Activated CD4-positive, alpha-beta T cell treated with anti-CD3 and anti-CD28 coated beads, Interleukin-2, amount 10 ng/mL, durations not matched to agents 24 days and 14 days (primary cell): Measurements from ENCODE around the gene GLDC. TPM values are rescaled to one million over a fixed set of nuclear protein-coding genes. Genes with fewer than 3 reads are reported as not detected.
"Not testable (repeated sequence)": the region's sequence is repeated elsewhere in the genome, so short reads cannot be mapped to it uniquely, and the experiment has no call there.

Source experiments
- DNase-seq: peaks from one replicate; pipeline ENCODE4 v3.0.0; 2022
- H3K27ac Mint-ChIP-seq: one replicate; pipeline ENCODE4 v1.8.0; 2022; ENCODE audit warnings: mild to moderate bottlenecking, mixed read lengths
- H3K27me3 Mint-ChIP-seq: one replicate; pipeline ENCODE4 v1.8.0; 2022; ENCODE audit warnings: mixed read lengths
- H3K36me3 Mint-ChIP-seq: one replicate; pipeline ENCODE4 v1.8.0; 2022; ENCODE audit warnings: low read depth, mild to moderate bottlenecking, mixed read lengths
- H3K4me1 Mint-ChIP-seq: one replicate; pipeline ENCODE4 v1.8.0; 2021; ENCODE audit warnings: mixed read lengths
- H3K4me3 Mint-ChIP-seq: one replicate; pipeline ENCODE4 v1.8.0; 2022; ENCODE audit warnings: mild to moderate bottlenecking, moderate library complexity, mixed read lengths
- H3K9me3 Mint-ChIP-seq: one replicate; pipeline ENCODE4 v1.8.0; 2021; ENCODE audit warnings: mixed read lengths
- intact Hi-C: fragments of 100-400 bp; cut with micrococcal nuclease; formaldehyde crosslinking; loops from one replicate; pipeline ENCODE4 v1.15.1; 2023
- total RNA-seq: library from RNA; stranded (reverse); gene quantifications from 2 replicates; pipeline ENCODE4 v1.2.3, GENCODE V29; 2022

The GLDC gene
- total RNA-seq, result 0.73 and 1.1 TPM in 2 replicates

DNA sequence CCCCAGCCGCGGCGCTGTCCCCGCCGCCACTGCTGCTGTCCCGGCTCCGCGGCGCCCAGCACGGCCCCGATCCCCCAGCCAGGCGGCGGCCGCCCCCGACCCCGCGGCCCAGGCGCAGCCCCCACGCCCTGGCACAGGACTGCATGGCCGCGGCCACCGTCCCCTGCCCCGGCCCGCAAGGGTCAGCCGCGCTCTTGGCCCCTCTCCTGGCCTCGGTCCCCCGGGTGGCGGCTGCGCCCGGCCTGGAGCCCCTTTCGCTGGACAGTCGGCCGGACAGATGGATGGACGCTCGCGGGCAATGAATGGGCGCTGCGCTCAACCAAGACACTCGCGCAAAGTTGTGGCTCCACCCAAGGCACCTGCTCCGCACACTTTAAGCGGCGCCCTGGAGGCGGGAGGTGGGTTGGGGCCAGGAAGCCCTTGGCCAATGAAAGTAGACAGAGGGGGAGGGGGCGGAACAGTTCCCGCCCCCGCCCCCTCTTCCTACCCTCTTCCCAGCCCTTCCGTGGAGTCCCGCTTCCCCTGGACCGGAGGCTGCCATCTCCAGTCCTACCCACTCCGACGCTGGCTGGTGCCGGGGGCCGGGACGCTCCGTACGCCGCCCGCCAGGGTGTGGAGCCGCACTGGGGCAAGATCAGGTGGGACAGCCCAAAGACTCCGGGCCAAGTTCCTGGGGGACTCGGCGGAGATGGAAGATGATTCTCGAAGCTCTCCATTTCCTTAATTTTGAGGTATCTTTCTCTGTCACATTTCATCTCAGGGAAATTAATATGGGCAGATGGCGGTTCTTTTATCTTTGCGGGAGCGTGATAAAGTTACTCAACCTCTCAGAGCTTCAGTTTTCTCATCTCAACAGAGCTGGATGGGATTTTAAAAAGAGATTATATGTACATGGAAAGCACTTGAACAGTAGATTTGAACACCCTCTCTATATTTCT lies at the start of gene GLDC:
TSS of gene GLDC (minus strand) at position 375 of the 938 bp plus-strand sequence. CDS start at position 145, 230 bp downstream.
- peaks cover 60% of the 10 kb centered on the region for H3K27me3 Mint-ChIP-seq
- peak; percentile 81 for DNase-seq
- no peak within 1 kb of the TSS for H3K27ac Mint-ChIP-seq
- intact Hi-C loops, result loop anchor here (1.0 kb wide), 1 partner anchor 36 kb away; no protein-coding TSS in a partner anchor
- H3K9me3 Mint-ChIP-seq, result no peaks in the 10 kb centered on the region
- H3K4me1 Mint-ChIP-seq, result peaks cover 19% of the 10 kb centered on the region
- H3K36me3 Mint-ChIP-seq, result no peaks in the 10 kb centered on the region
- H3K4me3 Mint-ChIP-seq, result peak within 1 kb of the TSS; percentile 84

DNA sequence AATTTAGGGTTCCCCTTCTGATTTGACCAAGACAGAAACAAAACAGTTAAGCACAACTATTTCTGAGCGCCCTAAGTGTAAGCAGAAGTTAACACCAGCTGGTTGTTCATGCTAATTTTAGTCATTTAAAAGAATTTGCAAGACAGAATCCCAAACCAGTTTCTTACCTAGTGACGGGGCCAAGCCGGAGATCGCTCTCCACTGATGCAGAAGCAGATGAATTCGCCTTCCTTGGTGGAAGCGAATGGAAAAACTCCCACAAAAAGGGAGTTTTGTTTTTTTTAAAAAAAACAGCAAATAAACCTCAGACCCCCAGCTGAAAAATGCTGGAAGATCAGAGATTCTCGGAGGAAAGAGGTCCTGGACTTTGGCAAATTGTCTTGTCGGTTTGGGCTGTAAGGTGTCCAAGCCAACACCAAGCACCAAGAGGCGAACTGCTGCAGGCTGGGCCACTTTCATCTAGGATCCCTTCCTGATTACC lies 47.4 kb upstream of the GLDC start:
- Mint-ChIP-seq H3K27me3 (no peaks in the 10 kb centered on the region), H3K4me3 (no peak overlapping the region), H3K9me3 (no peaks in the 10 kb centered on the region), H3K36me3 (peaks cover 2% of the 10 kb centered on the region), H3K27ac (no peak overlapping the region), H3K4me1 (peaks cover 3% of the 10 kb centered on the region)
- DNase-seq, result no peak
- intact Hi-C loops, result no loop called here

DNA sequence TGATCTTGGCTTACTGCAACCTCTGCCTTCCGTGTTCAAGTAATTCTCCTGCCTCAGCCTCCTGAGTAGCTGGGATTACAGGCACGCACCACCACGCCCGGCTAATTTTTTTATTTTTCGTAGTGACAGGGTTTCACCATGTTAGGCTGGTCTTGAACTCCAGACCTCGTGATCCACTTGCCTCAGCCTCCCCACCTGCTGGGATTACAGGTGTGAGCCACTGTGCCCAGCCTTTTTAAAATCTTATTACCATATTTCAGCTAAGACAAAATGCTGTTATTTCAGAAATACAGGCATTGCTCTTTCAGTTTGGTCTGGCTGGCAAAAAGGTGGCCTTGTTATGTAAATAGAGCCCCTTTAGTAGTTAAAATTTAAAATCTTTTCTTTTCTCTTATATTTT lies 46.9 kb upstream of the GLDC start:
- DNase-seq, result no peak
- no peak overlapping the region for H3K27ac Mint-ChIP-seq
- no peak overlapping the region for H3K4me3 Mint-ChIP-seq
- no peaks in the 10 kb centered on the region for H3K9me3 Mint-ChIP-seq
- H3K36me3 Mint-ChIP-seq, result peaks cover 2% of the 10 kb centered on the region
- H3K27me3 Mint-ChIP-seq, result no peaks in the 10 kb centered on the region
- peaks cover 3% of the 10 kb centered on the region for H3K4me1 Mint-ChIP-seq
- intact Hi-C loops, result no loop called here

DNA sequence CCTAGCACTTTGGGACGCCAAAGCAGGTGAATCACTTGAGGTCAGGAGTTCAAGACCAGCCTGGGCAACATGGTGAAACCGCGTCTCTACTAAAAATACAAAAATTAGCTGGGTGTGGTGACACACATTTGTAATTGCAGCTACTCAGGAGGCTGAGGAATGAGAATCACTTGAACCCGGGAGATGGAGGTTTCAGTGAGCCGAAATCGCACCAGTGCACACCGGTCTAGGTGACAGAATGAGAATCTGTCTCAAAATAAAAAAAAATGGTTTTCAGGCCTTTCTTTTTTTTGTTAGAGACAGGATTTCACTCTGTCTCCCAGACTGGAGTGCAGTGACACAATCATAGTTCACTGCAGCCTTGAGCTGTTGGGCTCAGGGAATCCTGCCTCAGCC lies 45.1 kb upstream of the GLDC start:
- H3K27me3 Mint-ChIP-seq, intact Hi-C loops, DNase-seq, H3K9me3 Mint-ChIP-seq, H3K36me3 Mint-ChIP-seq, H3K27ac Mint-ChIP-seq, H3K4me1 Mint-ChIP-seq, H3K4me3 Mint-ChIP-seq: not testable (repeated sequence)

DNA sequence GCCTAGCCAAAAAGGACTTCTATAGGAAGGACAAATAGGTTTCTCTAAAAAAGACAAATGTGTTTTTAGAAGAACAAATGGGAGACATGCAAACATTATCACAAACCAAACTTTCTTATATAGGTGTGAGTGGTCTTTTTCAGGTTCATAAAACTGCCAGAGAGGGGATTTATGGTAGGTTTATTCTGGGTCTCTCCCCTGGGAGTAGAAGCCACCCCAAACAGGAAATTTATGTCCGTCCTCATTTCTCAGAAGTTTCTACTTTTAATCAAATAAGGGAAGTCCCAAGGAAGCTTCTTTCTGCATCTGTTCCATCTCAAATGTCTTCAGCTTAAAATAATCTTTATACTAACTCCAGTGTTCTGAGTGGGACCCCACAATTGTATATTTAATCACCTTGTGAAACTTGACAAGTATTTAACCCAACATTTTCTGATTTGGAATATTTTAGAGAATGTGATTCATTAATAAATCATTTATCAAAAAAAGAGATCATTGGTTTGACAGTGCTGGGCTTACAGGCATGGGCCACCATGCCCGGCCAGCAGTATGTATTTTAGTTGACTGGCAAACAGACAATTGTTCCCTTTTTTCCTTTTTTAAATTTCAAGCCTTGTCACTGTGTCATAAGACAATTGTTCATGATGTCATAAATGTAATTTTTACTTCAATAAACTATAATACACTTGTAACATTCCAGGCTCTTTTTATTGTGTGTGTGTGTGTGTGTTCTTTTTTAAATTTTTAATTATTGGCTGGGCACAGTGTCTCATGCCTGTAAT lies 44.6 kb upstream of the GLDC start:
- Mint-ChIP-seq H3K27ac (no peak overlapping the region), H3K4me1 (peaks cover 3% of the 10 kb centered on the region), H3K9me3 (no peaks in the 10 kb centered on the region), H3K4me3 (no peak overlapping the region), H3K27me3 (no peaks in the 10 kb centered on the region), H3K36me3 (peaks cover 4% of the 10 kb centered on the region)
- no peak for DNase-seq
- intact Hi-C loops, result no loop called here

DNA sequence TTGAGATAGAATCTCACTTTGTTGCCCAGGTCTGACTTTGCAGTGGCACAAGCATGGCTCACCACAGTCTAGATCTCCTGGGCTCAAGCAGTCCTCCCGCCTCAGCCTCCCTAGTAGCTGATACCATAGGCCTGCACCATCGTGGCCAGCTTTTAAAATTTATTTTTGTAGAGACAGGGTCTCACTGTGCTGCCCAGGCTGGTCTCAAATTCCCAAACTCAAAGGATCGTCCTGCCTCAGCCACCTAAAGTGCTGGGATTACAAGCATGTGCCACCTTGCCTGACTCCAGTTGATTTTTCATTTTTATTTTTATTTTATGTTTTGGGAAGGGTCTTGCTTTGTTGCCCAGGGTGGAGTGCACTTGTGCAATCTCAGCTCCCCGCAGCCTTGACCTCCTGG lies 41.7 kb upstream of the GLDC start:
- Mint-ChIP-seq H3K9me3 (no peaks in the 10 kb centered on the region), H3K27me3 (no peaks in the 10 kb centered on the region), H3K4me3 (no peak overlapping the region), H3K4me1 (peaks cover 12% of the 10 kb centered on the region), H3K27ac (no peak overlapping the region), H3K36me3 (peaks cover 12% of the 10 kb centered on the region)
- no peak for DNase-seq
- intact Hi-C loops, result no loop called here

DNA sequence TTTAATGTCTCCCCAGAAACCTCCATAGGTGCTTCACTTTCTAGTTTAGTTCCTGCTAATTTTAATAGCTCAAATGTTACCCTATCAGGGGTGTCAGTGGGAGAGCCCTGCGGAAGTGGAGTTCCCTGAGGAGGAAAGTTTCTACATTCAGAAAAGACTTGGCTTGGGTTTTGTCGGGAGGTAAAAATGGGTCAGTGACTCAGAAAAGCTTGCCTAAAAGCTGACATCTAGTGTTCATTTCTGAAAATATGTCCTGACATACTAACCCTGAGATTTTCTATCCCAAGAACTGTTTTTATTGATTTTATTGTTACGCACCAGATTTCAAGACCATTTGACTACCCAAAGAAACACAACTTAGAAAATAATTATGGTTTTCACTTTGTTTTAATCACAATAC lies 40.9 kb upstream of the GLDC start:
- no peaks in the 10 kb centered on the region for H3K9me3 Mint-ChIP-seq
- no peaks in the 10 kb centered on the region for H3K27me3 Mint-ChIP-seq

DNA sequence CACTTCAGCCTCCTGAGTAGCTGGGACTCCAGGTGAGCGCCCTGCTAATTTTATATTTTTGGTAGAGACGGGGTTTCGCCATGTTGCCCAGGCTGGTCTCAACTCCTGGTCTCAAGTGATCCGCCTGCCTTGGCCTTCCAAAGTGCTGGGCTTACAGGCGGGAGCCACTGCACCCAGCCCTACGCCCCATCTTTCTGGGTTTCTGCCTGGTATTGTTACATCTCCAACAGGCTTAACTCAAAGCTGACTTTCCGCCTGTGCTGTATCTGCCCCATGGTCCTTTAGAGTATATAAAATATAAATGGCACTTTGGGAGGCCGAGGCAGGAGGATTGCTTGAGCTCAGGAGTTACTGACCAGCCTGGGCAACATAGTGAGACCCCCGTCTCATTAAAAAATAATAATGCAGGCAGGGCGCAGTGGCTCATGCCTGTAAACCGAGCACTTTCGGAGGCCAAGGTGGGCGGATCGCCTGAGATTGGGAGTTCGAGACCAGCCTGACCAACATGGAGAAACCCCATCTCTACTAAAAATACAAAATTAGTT lies 36.5 kb upstream of the GLDC start:
- intact Hi-C loops, result loop anchor here (1.0 to 5.0 kb wide), 10 partner anchors 22 to 1053 kb away; partner anchors contain the start of genes GLDC, KDM4C, RIC1 and UHRF2

More for the DNA sequence above, 40.9 kb upstream of the GLDC start:
- H3K4me1 Mint-ChIP-seq, result peaks cover 12% of the 10 kb centered on the region
- peak overlapping the region; percentile 25 for H3K27ac Mint-ChIP-seq
- H3K36me3 Mint-ChIP-seq, result peaks cover 12% of the 10 kb centered on the region
- intact Hi-C loops, result no loop called here
- H3K4me3 Mint-ChIP-seq, result no peak overlapping the region
- DNase-seq, result no peak

DNA sequence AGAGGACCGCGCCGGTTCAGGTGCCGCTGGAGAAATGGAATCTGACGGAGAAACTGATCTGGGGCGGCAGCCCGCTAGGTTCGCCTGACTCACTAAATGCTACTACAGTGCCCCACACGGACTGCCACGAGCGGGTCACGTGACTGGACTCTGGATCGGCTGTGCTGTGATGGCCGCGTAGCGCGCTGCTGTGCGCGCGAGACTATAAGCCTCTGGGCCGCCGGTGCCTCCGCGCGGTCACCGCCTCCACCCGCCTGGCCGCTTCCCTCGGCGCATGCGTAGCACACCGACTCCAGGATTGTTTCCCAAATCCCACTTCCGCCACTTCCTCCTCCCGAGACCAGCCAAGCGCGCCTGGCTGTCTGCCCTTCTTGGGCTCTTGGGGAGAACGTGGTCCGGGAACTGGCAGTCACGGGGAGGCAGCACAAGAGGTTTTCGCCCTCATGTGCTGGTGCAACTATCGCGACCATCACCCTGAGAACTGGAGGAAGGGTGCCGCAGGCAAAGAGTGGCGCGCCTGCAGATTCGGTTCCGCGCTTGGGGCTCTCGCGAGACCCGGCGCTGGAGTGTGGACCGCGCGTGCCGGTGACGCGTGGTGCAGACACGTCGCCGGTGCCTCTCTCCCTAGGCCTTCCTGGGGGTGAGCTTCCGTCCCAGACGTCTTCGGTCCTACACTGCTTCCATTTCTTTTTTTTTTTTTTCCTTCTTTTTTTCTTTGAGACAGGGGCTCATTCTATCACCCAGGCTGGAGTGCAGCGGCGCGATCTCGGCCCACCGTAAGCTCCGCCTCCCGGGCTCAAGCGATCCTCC lies 35.8 kb upstream of the GLDC start:
- Mint-ChIP-seq H3K27me3 (no peaks in the 10 kb centered on the region), H3K4me3 (peak overlapping the region; percentile 97), H3K9me3 (no peaks in the 10 kb centered on the region), H3K36me3 (peaks cover 8% of the 10 kb centered on the region), H3K27ac (peak overlapping the region; percentile 99), H3K4me1 (peaks cover 13% of the 10 kb centered on the region)
- peak; percentile 96 for DNase-seq
- intact Hi-C loops, result loop anchor here (1.0 to 5.0 kb wide), 10 partner anchors 23 to 1053 kb away; partner anchors contain the start of genes GLDC, KDM4C, RIC1 and UHRF2

More for the DNA sequence above, 36.5 kb upstream of the GLDC start:
- peak overlapping the region; percentile 99 for H3K27ac Mint-ChIP-seq
- H3K9me3 Mint-ChIP-seq, result no peaks in the 10 kb centered on the region
- H3K36me3 Mint-ChIP-seq, result peaks cover 10% of the 10 kb centered on the region
- no peaks in the 10 kb centered on the region for H3K27me3 Mint-ChIP-seq
- peaks cover 13% of the 10 kb centered on the region for H3K4me1 Mint-ChIP-seq
- H3K4me3 Mint-ChIP-seq, result peak overlapping the region; percentile 97
- DNase-seq, result no peak

DNA sequence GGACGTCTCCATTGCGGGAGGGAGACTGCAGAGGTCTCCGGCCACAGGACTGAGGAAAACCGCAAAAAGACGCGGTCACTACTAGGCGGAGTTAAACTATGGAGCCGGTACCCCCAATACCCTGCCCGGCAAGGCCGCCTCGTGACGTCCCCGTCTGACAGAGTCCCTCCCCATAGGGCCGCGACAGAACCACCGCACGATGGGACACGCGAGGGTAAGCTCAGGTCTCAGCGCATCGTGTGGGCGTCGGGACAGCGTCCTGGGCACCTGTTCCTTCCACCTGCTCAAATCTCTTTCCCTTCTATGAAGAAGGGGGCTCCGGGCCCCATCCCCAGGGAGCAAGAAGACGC lies 35.2 kb upstream of the GLDC start:
- H3K27me3 Mint-ChIP-seq, result no peaks in the 10 kb centered on the region
- intact Hi-C loops, result loop anchor here (1.0 to 5.0 kb wide), 10 partner anchors 24 to 1052 kb away; partner anchors contain the start of genes GLDC, KDM4C, RIC1 and UHRF2
- peaks cover 7% of the 10 kb centered on the region for H3K36me3 Mint-ChIP-seq
- peak; percentile 89 for DNase-seq
- peak overlapping the region; percentile 99 for H3K27ac Mint-ChIP-seq
- no peaks in the 10 kb centered on the region for H3K9me3 Mint-ChIP-seq
- peaks cover 13% of the 10 kb centered on the region for H3K4me1 Mint-ChIP-seq
- H3K4me3 Mint-ChIP-seq, result peak overlapping the region; percentile 97

DNA sequence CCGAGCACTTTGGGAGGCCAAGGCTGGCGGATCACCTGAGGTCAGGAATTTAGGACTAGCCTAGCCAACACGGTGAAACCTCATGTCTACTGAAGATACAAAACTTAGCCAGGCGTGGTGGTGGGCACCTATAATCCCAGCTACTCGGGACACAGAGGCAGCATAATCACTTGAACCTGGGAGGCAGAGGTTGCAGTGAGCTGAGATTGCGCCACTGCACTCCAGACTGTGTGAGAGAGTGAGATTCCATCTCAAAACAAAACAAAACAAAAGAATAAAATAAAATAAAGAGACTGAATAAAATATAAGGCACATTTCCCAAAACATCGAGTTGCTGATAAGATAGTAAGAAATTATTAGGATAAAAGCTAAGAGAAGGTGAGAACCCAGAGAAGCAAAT lies 32.3 kb upstream of the GLDC start:
- no peak for DNase-seq
- H3K4me1 Mint-ChIP-seq, result peaks cover 4% of the 10 kb centered on the region
- intact Hi-C loops, result no loop called here
- H3K27ac Mint-ChIP-seq, result no peak overlapping the region
- H3K9me3 Mint-ChIP-seq, result no peaks in the 10 kb centered on the region
- no peak overlapping the region for H3K4me3 Mint-ChIP-seq
- no peaks in the 10 kb centered on the region for H3K36me3 Mint-ChIP-seq
- no peaks in the 10 kb centered on the region for H3K27me3 Mint-ChIP-seq

DNA sequence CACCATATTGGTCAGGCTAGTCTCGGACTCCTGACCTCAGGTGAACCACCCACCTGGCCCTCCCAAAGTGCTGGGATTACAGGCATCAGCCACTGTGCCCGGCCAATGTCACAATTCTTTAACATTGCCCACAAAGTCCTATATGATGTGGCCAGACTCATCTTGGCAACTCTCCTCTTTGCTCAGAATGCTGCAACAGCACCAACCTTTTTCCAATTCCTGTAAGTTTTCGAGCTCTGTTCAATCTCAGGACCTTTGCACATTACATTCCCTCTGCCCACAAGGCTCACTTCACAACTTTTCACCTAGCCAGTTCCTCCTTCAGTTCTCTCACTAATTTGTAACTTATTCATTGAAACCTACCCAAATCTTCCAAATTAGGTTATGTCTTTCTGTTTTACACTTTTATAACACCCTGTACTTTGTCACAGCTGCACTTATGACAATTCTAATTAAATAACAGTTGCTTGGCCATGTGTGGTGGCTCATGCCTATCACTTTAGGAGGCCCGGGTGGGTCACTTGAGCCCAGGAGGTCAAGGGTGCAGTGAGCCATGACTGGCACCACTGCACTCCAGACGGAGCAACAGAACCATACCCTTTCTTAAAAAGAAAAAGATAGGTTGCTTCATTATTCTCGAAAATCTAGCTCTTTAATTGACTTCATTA lies 30.9 kb upstream of the GLDC start:
- Mint-ChIP-seq H3K27ac (no peak overlapping the region), H3K4me1 (peaks cover 4% of the 10 kb centered on the region), H3K9me3 (no peaks in the 10 kb centered on the region), H3K27me3 (no peaks in the 10 kb centered on the region), H3K4me3 (no peak overlapping the region), H3K36me3 (no peaks in the 10 kb centered on the region)
- intact Hi-C loops, result no loop called here
- no peak for DNase-seq
